ENCODE data around the gene IKZF1.

Gene IKZF1

GRCh38 chr7:50310361-50310760 lies 5.8 kb downstream of the IKZF1 start:
- Histone ChIP-seq H3K4me1 (ENCODE audit: control insufficient read depth, insufficient read depth, low read length) (peaks cover 30% of the 10 kb centered on the region), H3K36me3 (ENCODE audit: control insufficient read depth, insufficient read depth, low read length) (no peaks in the 10 kb centered on the region), H3K27me3 (ENCODE audit: control insufficient read depth, insufficient read depth, low read length) (peaks cover 33% of the 10 kb centered on the region), H3K9me3 (ENCODE audit: control insufficient read depth, insufficient read depth, low read length) (no peaks in the 10 kb centered on the region), H3K27ac (ENCODE audit: low read depth, low read length) (no peak overlapping the region), H3K4me3 (ENCODE audit: low read depth, low read length) (no peak overlapping the region), H3K9ac (ENCODE audit: low read depth, low read length) (no peak overlapping the region)

- Histone ChIP-seq H3K27ac (ENCODE audit: low read depth, low read length) (no peak overlapping the region), H3K4me3 (ENCODE audit: low read depth, low read length) (no peak overlapping the region)
Observed at GRCh38 chr7:50310956-50311355, 6.4 kb downstream of the IKZF1 start.

GRCh38 chr7:50312250-50313162 lies 8.0 kb downstream of the IKZF1 start:
- Histone ChIP-seq H3K4me1 (ENCODE audit: control insufficient read depth, insufficient read depth, low read length) (peaks cover 47% of the 10 kb centered on the region), H3K36me3 (ENCODE audit: control insufficient read depth, insufficient read depth, low read length) (no peaks in the 10 kb centered on the region), H3K27me3 (ENCODE audit: control insufficient read depth, insufficient read depth, low read length) (peaks cover 12% of the 10 kb centered on the region), H3K4me3 (ENCODE audit: low read depth, low read length) (no peak overlapping the region), H3K9ac (ENCODE audit: low read depth, low read length) (no peak overlapping the region), H3K9me3 (ENCODE audit: control insufficient read depth, insufficient read depth, low read length) (no peaks in the 10 kb centered on the region), H3K27ac (ENCODE audit: low read depth, low read length) (no peak overlapping the region)

More at GRCh38 chr7:50310956-50311355, 6.4 kb downstream of the IKZF1 start:
- H3K9me3 ChIP-seq (ENCODE audit: control insufficient read depth, insufficient read depth, low read length) = no peaks in the 10 kb centered on the region
- H3K36me3 ChIP-seq (ENCODE audit: control insufficient read depth, insufficient read depth, low read length) = no peaks in the 10 kb centered on the region
- H3K9ac ChIP-seq (ENCODE audit: low read depth, low read length) = no peak overlapping the region
- peaks cover 34% of the 10 kb centered on the region for H3K4me1 ChIP-seq (ENCODE audit: control insufficient read depth, insufficient read depth, low read length)
- peaks cover 27% of the 10 kb centered on the region for H3K27me3 ChIP-seq (ENCODE audit: control insufficient read depth, insufficient read depth, low read length)

- no peaks in the 10 kb centered on the region for H3K36me3 ChIP-seq (ENCODE audit: control insufficient read depth, insufficient read depth, low read length)
- peaks cover 37% of the 10 kb centered on the region for H3K4me1 ChIP-seq (ENCODE audit: control insufficient read depth, insufficient read depth, low read length)
- no peak overlapping the region for H3K9ac ChIP-seq (ENCODE audit: low read depth, low read length)
- H3K9me3 ChIP-seq (ENCODE audit: control insufficient read depth, insufficient read depth, low read length) = no peaks in the 10 kb centered on the region
- peak overlapping the region; percentile 35 for H3K27ac ChIP-seq (ENCODE audit: low read depth, low read length)
- H3K27me3 ChIP-seq (ENCODE audit: control insufficient read depth, insufficient read depth, low read length) = no peaks in the 10 kb centered on the region
- no peak overlapping the region for H3K4me3 ChIP-seq (ENCODE audit: low read depth, low read length)
Observed at GRCh38 chr7:50314836-50315592, 10.5 kb downstream of the IKZF1 start.

DNA sequence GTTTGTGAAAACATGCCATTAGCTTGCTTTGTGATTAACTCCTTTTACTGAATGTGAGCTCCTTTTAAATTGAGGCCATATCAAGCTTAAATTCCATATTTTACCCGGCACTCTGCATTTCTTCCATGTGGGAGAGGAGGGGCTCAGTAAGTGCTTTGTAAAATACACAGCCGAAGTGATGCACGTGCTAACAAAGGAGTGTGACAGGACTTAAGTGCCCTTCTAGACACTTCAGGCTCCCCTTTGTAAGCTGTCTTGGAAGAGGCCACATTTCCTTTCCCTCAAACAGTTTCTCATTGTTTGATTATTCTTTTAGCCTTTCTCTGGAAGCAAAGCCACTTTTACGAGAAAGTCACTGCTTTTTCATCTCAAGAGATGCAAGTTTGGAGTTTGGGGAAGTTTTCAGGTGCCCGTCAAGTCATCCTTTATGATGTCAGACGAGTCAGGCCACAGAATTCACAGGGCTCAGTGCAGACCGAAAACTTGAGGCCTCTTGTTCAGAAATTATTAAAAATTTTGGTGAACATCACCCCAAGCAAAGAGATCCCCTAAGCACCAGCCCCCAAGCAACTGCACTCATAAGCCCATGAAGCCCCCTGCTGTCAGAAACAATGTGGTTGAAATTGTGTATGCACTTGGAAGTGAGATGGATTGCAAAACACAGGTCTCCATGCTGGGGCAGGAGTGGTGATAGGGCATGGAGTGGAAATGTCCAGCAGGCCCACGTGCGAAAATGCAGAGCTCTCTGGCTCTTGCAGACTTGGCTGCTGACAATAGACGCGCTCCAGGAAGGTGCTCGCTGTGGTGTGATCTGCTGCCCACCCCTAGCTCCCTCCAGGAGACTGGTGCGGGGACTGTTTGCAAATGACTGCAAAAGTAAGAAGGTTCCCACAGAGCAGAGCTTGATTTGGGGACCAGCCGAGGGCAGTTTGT lies 11.5 kb downstream of the IKZF1 start:
- Histone ChIP-seq H3K36me3 (ENCODE audit: control insufficient read depth, insufficient read depth, low read length) (no peaks in the 10 kb centered on the region), H3K4me3 (ENCODE audit: low read depth, low read length) (no peak overlapping the region), H3K9me3 (ENCODE audit: control insufficient read depth, insufficient read depth, low read length) (no peaks in the 10 kb centered on the region), H3K4me1 (ENCODE audit: control insufficient read depth, insufficient read depth, low read length) (peaks cover 35% of the 10 kb centered on the region), H3K27ac (ENCODE audit: low read depth, low read length) (no peak overlapping the region), H3K9ac (ENCODE audit: low read depth, low read length) (no peak overlapping the region), H3K27me3 (ENCODE audit: control insufficient read depth, insufficient read depth, low read length) (no peaks in the 10 kb centered on the region)

DNA sequence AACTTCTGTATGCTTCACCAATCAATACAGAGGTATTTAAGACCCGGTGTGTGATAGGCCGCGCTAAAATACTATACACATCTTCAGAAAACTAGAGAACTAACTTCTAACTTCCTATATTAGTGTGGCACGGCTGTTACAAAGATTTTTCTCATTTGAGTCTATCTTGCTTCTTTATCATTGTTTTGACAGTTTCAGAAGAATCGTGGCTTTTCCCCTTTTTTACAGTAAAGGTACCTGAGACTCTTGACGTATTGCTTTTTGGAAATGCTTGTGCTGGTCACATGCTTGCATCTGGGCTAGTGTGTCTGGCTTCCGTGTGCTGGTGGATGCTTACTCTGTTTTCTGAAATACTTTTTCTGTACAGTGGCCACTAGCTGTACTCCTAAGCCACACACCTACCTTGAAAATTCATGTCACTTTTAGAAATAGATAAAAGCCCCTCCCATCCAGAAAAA lies 12.7 kb downstream of the IKZF1 start:
- Histone ChIP-seq H3K4me3 (ENCODE audit: low read depth, low read length) (no peak overlapping the region), H3K27ac (ENCODE audit: low read depth, low read length) (no peak overlapping the region), H3K27me3 (ENCODE audit: control insufficient read depth, insufficient read depth, low read length) (no peaks in the 10 kb centered on the region), H3K4me1 (ENCODE audit: control insufficient read depth, insufficient read depth, low read length) (peaks cover 34% of the 10 kb centered on the region), H3K9me3 (ENCODE audit: control insufficient read depth, insufficient read depth, low read length) (no peaks in the 10 kb centered on the region), H3K36me3 (ENCODE audit: control insufficient read depth, insufficient read depth, low read length) (no peaks in the 10 kb centered on the region), H3K9ac (ENCODE audit: low read depth, low read length) (no peak overlapping the region)

DNA sequence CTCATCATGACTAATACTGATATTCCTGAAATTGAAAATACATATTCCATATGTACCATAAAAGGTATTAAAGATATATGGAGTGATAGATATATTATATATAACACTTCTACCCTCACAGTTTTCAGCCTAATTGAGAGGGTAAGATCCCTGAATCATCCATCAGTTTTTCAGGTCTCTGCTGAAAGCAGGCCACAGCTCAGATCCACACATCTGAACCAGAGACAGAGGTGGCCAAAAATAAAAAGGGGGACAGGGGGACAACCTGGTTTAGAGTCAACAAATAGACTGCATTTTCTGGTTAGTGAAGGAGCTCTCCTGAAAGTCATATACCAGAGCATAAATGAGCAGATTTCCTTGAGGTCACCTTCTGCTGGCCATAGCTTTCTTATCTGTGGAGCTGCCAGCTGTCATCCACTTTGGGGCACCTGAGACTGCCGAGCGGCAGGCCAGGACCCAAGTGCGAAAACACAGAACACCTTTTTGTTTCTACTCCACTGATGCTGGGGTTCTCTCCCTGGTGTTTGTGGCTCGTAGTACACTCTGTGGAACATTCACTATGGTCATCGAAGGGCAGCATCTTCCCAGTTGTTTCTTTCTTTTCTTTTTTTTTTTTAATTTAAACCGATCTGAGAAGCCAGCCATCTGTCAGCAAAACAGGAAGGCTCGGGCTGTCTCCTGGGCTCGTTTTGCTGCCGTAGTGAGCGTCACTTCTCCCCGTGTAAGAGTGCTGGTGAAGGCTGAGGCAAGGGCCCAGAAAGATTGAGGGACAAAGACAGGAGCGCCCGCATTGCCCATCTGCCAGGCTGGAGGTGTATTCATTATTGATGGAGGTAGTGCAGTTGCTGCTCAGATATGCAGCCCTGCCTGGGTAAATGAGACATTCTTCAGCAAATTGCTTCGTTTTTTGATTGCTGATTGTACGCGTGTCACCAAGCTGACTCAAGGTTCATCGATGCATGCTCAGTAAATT lies 13.5 kb downstream of the IKZF1 start:
- Histone ChIP-seq H3K9me3 (ENCODE audit: control insufficient read depth, insufficient read depth, low read length) (no peaks in the 10 kb centered on the region), H3K27ac (ENCODE audit: low read depth, low read length) (no peak overlapping the region), H3K4me3 (ENCODE audit: low read depth, low read length) (no peak overlapping the region), H3K36me3 (ENCODE audit: control insufficient read depth, insufficient read depth, low read length) (no peaks in the 10 kb centered on the region), H3K4me1 (ENCODE audit: control insufficient read depth, insufficient read depth, low read length) (peaks cover 28% of the 10 kb centered on the region), H3K27me3 (ENCODE audit: control insufficient read depth, insufficient read depth, low read length) (no peaks in the 10 kb centered on the region), H3K9ac (ENCODE audit: low read depth, low read length) (no peak overlapping the region)

- Histone ChIP-seq H3K4me1 (ENCODE audit: control insufficient read depth, insufficient read depth, low read length) (peaks cover 6% of the 10 kb centered on the region), H3K27ac (ENCODE audit: low read depth, low read length) (no peak overlapping the region), H3K9me3 (ENCODE audit: control insufficient read depth, insufficient read depth, low read length) (no peaks in the 10 kb centered on the region), H3K9ac (ENCODE audit: low read depth, low read length) (no peak overlapping the region), H3K27me3 (ENCODE audit: control insufficient read depth, insufficient read depth, low read length) (no peaks in the 10 kb centered on the region), H3K36me3 (ENCODE audit: control insufficient read depth, insufficient read depth, low read length) (no peaks in the 10 kb centered on the region), H3K4me3 (ENCODE audit: low read depth, low read length) (no peak overlapping the region)
Observed at GRCh38 chr7:50321487-50322067, 17.1 kb downstream of the IKZF1 start.

DNA sequence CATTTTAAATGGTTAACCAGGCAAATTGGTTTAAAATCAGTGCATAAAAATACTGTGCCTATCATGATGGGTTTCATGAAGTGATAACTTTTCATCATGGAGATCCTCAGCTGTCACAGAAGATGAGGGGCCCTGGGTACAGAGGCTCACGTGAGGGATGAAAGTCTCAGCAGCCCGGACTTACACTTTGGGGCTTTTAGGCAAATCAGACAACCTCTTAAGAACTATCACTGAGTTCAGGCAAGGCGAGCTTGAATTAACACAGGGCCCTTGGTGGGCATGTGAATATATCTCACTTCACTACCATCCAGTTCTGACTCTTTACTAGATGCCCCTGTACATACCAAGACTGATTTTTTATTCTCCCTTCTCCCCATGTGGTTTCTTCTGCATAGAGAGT lies 19.6 kb downstream of the IKZF1 start:
- no peaks in the 10 kb centered on the region for H3K9me3 ChIP-seq (ENCODE audit: control insufficient read depth, insufficient read depth, low read length)
- no peaks in the 10 kb centered on the region for H3K4me1 ChIP-seq (ENCODE audit: control insufficient read depth, insufficient read depth, low read length)
- no peak overlapping the region for H3K4me3 ChIP-seq (ENCODE audit: low read depth, low read length)
- no peaks in the 10 kb centered on the region for H3K27me3 ChIP-seq (ENCODE audit: control insufficient read depth, insufficient read depth, low read length)
- no peak overlapping the region for H3K9ac ChIP-seq (ENCODE audit: low read depth, low read length)
- H3K27ac ChIP-seq (ENCODE audit: low read depth, low read length) = no peak overlapping the region
- H3K36me3 ChIP-seq (ENCODE audit: control insufficient read depth, insufficient read depth, low read length) = no peaks in the 10 kb centered on the region
